ENCODE data around the gene TMEM247.
"Not testable (repeated sequence)": the region's sequence is repeated elsewhere in the genome, so short reads cannot be mapped to it uniquely, and the experiment has no call there.

TMEM247 gene

GRCh38 chr2:46512185-46512584, 32.8 kb downstream of the TMEM247 start:
- DNase-seq (ENCODE audit: low spot score), result no peak

- no peak for DNase-seq (ENCODE audit: low spot score)
Measured at GRCh38 chr2:46514738-46515137, 35.4 kb downstream of the TMEM247 start.

- no peak for DNase-seq (ENCODE audit: low spot score)
Measured at GRCh38 chr2:46517485-46517884, 38.1 kb downstream of the TMEM247 start.

- DNase-seq (ENCODE audit: low spot score), result no peak
Measured at GRCh38 chr2:46518861-46519260, 39.5 kb downstream of the TMEM247 start.

- DNase-seq (ENCODE audit: low spot score), result no peak
Measured at GRCh38 chr2:46519265-46519664, 39.9 kb downstream of the TMEM247 start.

GRCh38 chr2:46520130-46520711, 40.9 kb downstream of the TMEM247 start:
- DNase-seq (ENCODE audit: low spot score), result no peak

GRCh38 chr2:46521215-46521683, 41.9 kb downstream of the TMEM247 start:
- DNase-seq (ENCODE audit: low spot score), result no peak

GRCh38 chr2:46522385-46522784, 43.0 kb downstream of the TMEM247 start:
- DNase-seq (ENCODE audit: low spot score), result not testable (repeated sequence)

- DNase-seq (ENCODE audit: low spot score), result no peak
Measured at GRCh38 chr2:46525522-46526155, 46.3 kb downstream of the TMEM247 start.

- no peak for DNase-seq (ENCODE audit: low spot score)
Measured at GRCh38 chr2:46528880-46529279, 49.5 kb downstream of the TMEM247 start.

GRCh38 chr2:46530639-46531038, 51.3 kb downstream of the TMEM247 start:
- DNase-seq (ENCODE audit: low spot score), result no peak

- no peak for DNase-seq (ENCODE audit: low spot score)
Measured at GRCh38 chr2:46531863-46532262, 52.5 kb downstream of the TMEM247 start.
